GM12878 (cell line): ENCODE results near the gene COL21A1. TPM values are rescaled to one million over a fixed set of nuclear protein-coding genes. Genes with fewer than 3 reads are reported as not detected.

ENCODE experiments used
- ATAC-seq: fragments of 200-7000 bp; cut with Tn5 transposase; 3 replicates; pipeline ENCODE4 v1.9.1; 2020; ENCODE audit warnings: mild to moderate bottlenecking, moderate library complexity
- BruUV-seq: library from RNA; stranded (reverse); fragments of 400-500 nt; replicated peaks from 2 replicates; lab custom pipeline; 2021; lab: Mats Ljungman, UMichigan
- CTCF ChIA-PET: fragments of 300-600 bp; sonication (Branson Sonifier 250); formaldehyde crosslinking; extraction: SDS; loops from one replicate; lab custom pipeline; 2021; ENCODE audit warnings: inconsistent platforms; lab: Yijun Ruan, JAX
- POLR2A ChIA-PET: fragments of 350-600 bp; formaldehyde crosslinking; extraction: SDS; loops from one replicate; lab custom pipeline; 2021; ENCODE audit warnings: inconsistent platforms; lab: Charles Lee
- RAD21 ChIA-PET: fragments of 300-600 bp; sonication (Branson Sonifier 250); formaldehyde crosslinking; loops from one replicate; lab custom pipeline; 2023; ENCODE audit warnings: antibody characterized with exemption; ENCODE audit not compliant: unreplicated experiment; lab: Charles Lee
- SMC1A ChIA-PET: fragments of 300-600 bp; sonication (Branson Sonifier 250); formaldehyde crosslinking; loops from one replicate; lab custom pipeline; 2023; ENCODE audit not compliant: unreplicated experiment, uncharacterized antibody; lab: Charles Lee
- DNase-seq: peaks from one replicate; pipeline ENCODE4 v3.0.0-alpha.2; 2011; ENCODE audit warnings: low read depth, low spot score
- FAIRE-seq: peaks from 3 replicates; lab custom pipeline; 2011; peaks lifted over from hg19 to GRCh38; lab: Jason Lieb, UNC
- H2AFZ ChIP-seq: 2 replicates; pipeline ENCODE4 v1.6.0; 2011; ENCODE audit warnings: low read depth, low read length, control low read depth; ENCODE audit not compliant: control insufficient read depth
- H3K27ac ChIP-seq: 2 replicates; pipeline ENCODE4 v1.5.1; 2011; ENCODE audit warnings: control low read depth; ENCODE audit not compliant: control insufficient read depth, insufficient read depth
- H3K27me3 ChIP-seq, 2 experiments: replicated peaks in 1 of 2; 2 replicates each; pipeline versions ENCODE4 v1.6.0 to v1.6.1; 2011; ENCODE audit warnings: low read length in 1 of 2; ENCODE audit not compliant: control insufficient read depth in 2 of 2, insufficient read depth in 2 of 2
- H3K36me3 ChIP-seq, 2 experiments: 2 replicates each; pipeline ENCODE4 v1.5.1; 2011; ENCODE audit warnings: low read length in 1 of 2; ENCODE audit not compliant: control insufficient read depth in 2 of 2, insufficient read depth in 2 of 2
- H3K4me1 ChIP-seq: 2 replicates; pipeline ENCODE4 v1.6.1; 2011; ENCODE audit warnings: mild to moderate bottlenecking, low read length, moderate library complexity, mixed read lengths; ENCODE audit not compliant: control insufficient read depth, insufficient read depth
- H3K4me2 ChIP-seq: 2 replicates; pipeline ENCODE4 v1.6.0; 2011; ENCODE audit warnings: control low read depth; ENCODE audit not compliant: control insufficient read depth, insufficient read depth
- H3K4me3 ChIP-seq: fragments of 200-600 bp; sonication (generic); 2 replicates; pipeline ENCODE4 v1.5.1; 2016
- H3K79me2 ChIP-seq: 2 replicates; pipeline ENCODE4 v1.6.0; 2011; ENCODE audit warnings: low read length; ENCODE audit not compliant: control insufficient read depth, insufficient read depth
- H3K9ac ChIP-seq: 2 replicates; pipeline ENCODE4 v1.8.0; 2011; ENCODE audit warnings: low read length, control low read depth, mixed read lengths; ENCODE audit not compliant: control insufficient read depth, insufficient read depth
- H3K9me3 ChIP-seq: replicated peaks from 3 replicates; pipeline ENCODE4 v1.5.1; 2011; ENCODE audit warnings: mild to moderate bottlenecking, low read length; ENCODE audit not compliant: control insufficient read depth, insufficient read depth
- H4K20me1 ChIP-seq: 2 replicates; pipeline ENCODE4 v1.6.0; 2011; ENCODE audit not compliant: control insufficient read depth, insufficient read depth
- BCL3 ChIP-seq: IDR thresholded peaks from 2 replicates; pipeline ENCODE4 v1.6.1; 2011; ENCODE audit warnings: borderline replicate concordance, low read depth, mild to moderate bottlenecking, moderate library complexity, low read length; ENCODE audit not compliant: insufficient read depth, poor library complexity, severe bottlenecking
- CBX5 ChIP-seq: sonication (generic); IDR thresholded peaks from 2 replicates; pipeline ENCODE4 v1.6.1; 2016; ENCODE audit warnings: low read depth, moderate library complexity, mild to moderate bottlenecking, inconsistent platforms
- EED ChIP-seq: sonication (generic); IDR thresholded peaks from 2 replicates; pipeline ENCODE4 v1.6.1; 2016; ENCODE audit warnings: antibody characterized with exemption, low read depth
- MAX ChIP-seq: IDR thresholded peaks from 2 replicates; pipeline ENCODE4 v1.6.1; 2012; ENCODE audit warnings: low read depth, low read length, improper control_type of control experiment
- MTA2 ChIP-seq: fragments of 450-650 bp; IDR thresholded peaks from 2 replicates; pipeline ENCODE4 v1.6.1; 2016; ENCODE audit warnings: low read depth, mild to moderate bottlenecking, moderate library complexity
- MTA3 ChIP-seq: IDR thresholded peaks from 2 replicates; pipeline ENCODE4 v1.6.1; 2012; ENCODE audit warnings: low read length, inconsistent platforms, borderline replicate concordance
- MXI1 ChIP-seq: fragments of 150-350 bp; IDR thresholded peaks from 2 replicates; pipeline ENCODE4 v1.6.1; 2011; ENCODE audit warnings: low read depth, mild to moderate bottlenecking, inconsistent platforms, low read length, improper control_type of control experiment
- NFYB ChIP-seq: IDR thresholded peaks from 2 replicates; pipeline ENCODE4 v1.6.1; 2011; ENCODE audit warnings: low read depth, mild to moderate bottlenecking, low read length, improper control_type of control experiment, moderate library complexity; ENCODE audit not compliant: insufficient read depth
- NKRF ChIP-seq: fragments of 450-650 bp; conservative IDR thresholded peaks from 2 replicates; pipeline ENCODE4 v1.6.1; 2017; ENCODE audit warnings: mild to moderate bottlenecking, moderate library complexity
- PML ChIP-seq: IDR thresholded peaks from 2 replicates; pipeline ENCODE4 v1.6.1; 2012; ENCODE audit warnings: low read length, inconsistent platforms
- POLR2A ChIP-seq: IDR thresholded peaks from 2 replicates; pipeline ENCODE4 v1.6.1; 2011; ENCODE audit warnings: low read depth, mild to moderate bottlenecking, low read length
- PRDM15 ChIP-seq: fragments of 450-650 bp; formaldehyde crosslinking; IDR thresholded peaks from 2 replicates; pipeline ENCODE4 v1.4.0; 2020; ENCODE audit warnings: mild to moderate bottlenecking, moderate library complexity
- RFX5 ChIP-seq: IDR thresholded peaks from 2 replicates; pipeline ENCODE4 v1.6.1; 2011; ENCODE audit warnings: low read depth, low read length, improper control_type of control experiment
- RUNX3 ChIP-seq: IDR thresholded peaks from 2 replicates; pipeline ENCODE4 v1.6.1; 2012; ENCODE audit warnings: low read length, inconsistent platforms
- TAF1 ChIP-seq: IDR thresholded peaks from 2 replicates; pipeline ENCODE4 v1.6.1; 2011; ENCODE audit warnings: mild to moderate bottlenecking, low read depth, low read length, borderline replicate concordance
- YBX1 ChIP-seq: fragments of 450-650 bp; IDR thresholded peaks from 2 replicates; pipeline ENCODE4 v1.6.1; 2016; ENCODE audit warnings: antibody characterized with exemption
- YY1 ChIP-seq: IDR thresholded peaks from 2 replicates; pipeline ENCODE4 v1.6.1; 2011; ENCODE audit warnings: low read depth, mild to moderate bottlenecking, low read length
- ZNF384 ChIP-seq: IDR thresholded peaks from 2 replicates; pipeline ENCODE4 v1.6.1; 2012; ENCODE audit warnings: low read depth, mild to moderate bottlenecking, low read length, improper control_type of control experiment, borderline replicate concordance
- WGBS: methylation state at CpG from one replicate; pipeline ENCODE4 v1.1.6; 2016; ENCODE audit warnings: low lambda C conversion rate; ENCODE audit not compliant: insufficient replicate concordance, insufficient coverage; ENCODE audit errors: missing lambda C conversion rate; 5-methylcytosine and 5-hydroxymethylcytosine counted together
- in situ Hi-C: fragments of 300-500 bp; cut with MboI; formaldehyde crosslinking; loops from 9 replicates; pipeline ENCODE4 v1.14.3; 2018; ENCODE audit warnings: mixed read lengths
- intact Hi-C: fragments of 100-400 bp; cut with micrococcal nuclease; formaldehyde crosslinking; loops from one replicate; pipeline ENCODE4 v1.14.2; 2022; ENCODE audit not compliant: unreplicated experiment
- polyA plus RNA-seq, 11 experiments: library from polyadenylated mRNA; depleted of rRNA in 4 of 11; unstranded in 6 of 11; stranded (reverse) in 5 of 11; fragments of >200 nt; fragmentation: Nextera tagmentation in 4 of 11; fragmentation: Illumina TruSeq in 1 of 11; extraction: Ambion mirVana in 4 of 11; extraction: Trizol in 1 of 11; gene quantifications; 1 replicate in 1 of 11; 2 replicates in 10 of 11; pipeline versions ENCODE4 v1.2.1 to v1.2.3, GENCODE V29; 2011 to 2016; ENCODE audit warnings: inconsistent platforms in 2 of 11, missing spikeins in 2 of 11, low read depth in 1 of 11
- total RNA-seq, 4 experiments: library from RNA; depleted of rRNA in 3 of 4; stranded (reverse); fragments of >200 nt in 3 of 4; fragmentation: Illumina TruSeq in 1 of 4; extraction: Trizol in 1 of 4; gene quantifications; 2 replicates each; pipeline versions ENCODE4 v1.2.1 to v1.2.3, GENCODE V29; 2013 to 2021

The COL21A1 gene
- total and polyA plus RNA-seq, 10 of the 15 experiments (the other 5 are each of a cell fraction or from before 2014, with no cell fraction given) = 0.10 TPM; not detected in 9

- ChIA-PET SMC1A (no interaction called here), POLR2A (no interaction called here), CTCF (interaction anchor here (0.6 kb wide), 1 partner anchor 123 kb away, joined by 3 read pairs; no protein-coding TSS in a partner anchor), RAD21 (no interaction called here)
- DNase-seq (no peak), FAIRE-seq (no peak), ATAC-seq (no peak)
- no peak overlapping the region for H3K4me3 ChIP-seq
- no peak overlapping the region for H3K9ac ChIP-seq
- H3K27me3 ChIP-seq = peaks cover 0 to 4% of the 10 kb centered on the region in 2 experiments; a peak in 2 of 4 replicates
- in situ Hi-C loops = no loop called here
- no peak overlapping the region for H3K27ac ChIP-seq
- H3K9me3 ChIP-seq = no peaks in the 10 kb centered on the region
- 51% methylated on average over 3 of the region's 3 CpGs for WGBS
- no TSS peak for BruUV-seq
- intact Hi-C loops = no loop called here
- H4K20me1 ChIP-seq = no peaks in the 10 kb centered on the region
- no peak overlapping the region for H2AFZ ChIP-seq
- H3K36me3 ChIP-seq = no peaks in the 10 kb centered on the region
- no peak overlapping the region for H3K4me2 ChIP-seq
- H3K79me2 ChIP-seq = no peaks in the 10 kb centered on the region
- no peaks in the 10 kb centered on the region for H3K4me1 ChIP-seq
- TF ChIP-seq CBX5 = no peak
- TF ChIP-seq EED = no peak
- TF ChIP-seq RUNX3 = no peak
- TF ChIP-seq MXI1 = no peak
- no peak for TF ChIP-seq MAX
- TF ChIP-seq YBX1 = no peak
- no peak for TF ChIP-seq NFYB
- TF ChIP-seq POLR2A = no peak
- TF ChIP-seq RFX5 = no peak
- TF ChIP-seq YY1 = no peak
- no peak for TF ChIP-seq TAF1
- no peak for TF ChIP-seq MTA3
- TF ChIP-seq NKRF = no peak
- TF ChIP-seq PML = no peak
- no peak for TF ChIP-seq MTA2
- TF ChIP-seq PRDM15 (CRISPR knock-in tag) = no peak
- TF ChIP-seq ZNF384 = no peak
- no peak for TF ChIP-seq BCL3
Observed at GRCh38 chr6:56244528-56245253, 2.7 kb downstream of the COL21A1 start.
